Osteoblast (primary cell): ENCODE data around the gene CALML5. TPM values are rescaled to one million over a fixed set of nuclear protein-coding genes. Genes with fewer than 3 reads are reported as not detected.

Experiments used
- DNase-seq: peaks from one replicate; pipeline ENCODE4 v3.0.0; 2011; ENCODE audit warnings: low spot score, mixed read lengths; ENCODE audit not compliant: insufficient read length; ENCODE audit errors: missing footprints
- H2AFZ ChIP-seq: 2 replicates; pipeline ENCODE4 v1.6.0; 2011; ENCODE audit warnings: mild to moderate bottlenecking, low read length
- H3K27ac ChIP-seq: 2 replicates; pipeline ENCODE4 v1.5.1; 2011; ENCODE audit warnings: mild to moderate bottlenecking, low read depth, low read length, moderate library complexity
- H3K27me3 ChIP-seq: 2 replicates; pipeline ENCODE4 v1.6.0; 2012; ENCODE audit warnings: mild to moderate bottlenecking, control low read depth, inconsistent platforms, low read length, moderate library complexity; ENCODE audit not compliant: insufficient read depth
- H3K36me3 ChIP-seq: 2 replicates; pipeline ENCODE4 v1.5.1; 2011; ENCODE audit warnings: mild to moderate bottlenecking, low read length, control low read depth, moderate library complexity; ENCODE audit not compliant: insufficient read depth
- H3K4me1 ChIP-seq: 2 replicates; pipeline ENCODE4 v1.5.1; 2011; ENCODE audit warnings: mild to moderate bottlenecking, low read length, control low read depth, moderate library complexity; ENCODE audit not compliant: insufficient read depth
- H3K4me2 ChIP-seq: 2 replicates; pipeline ENCODE4 v1.6.0; 2011; ENCODE audit warnings: mild to moderate bottlenecking, low read length; ENCODE audit not compliant: insufficient read depth
- H3K4me3 ChIP-seq: fragments of 200-600 bp; sonication (generic); 3 replicates; pipeline ENCODE4 v1.5.1; 2012; ENCODE audit warnings: mild to moderate bottlenecking, low read length, inconsistent platforms; ENCODE audit not compliant: insufficient read depth
- H3K79me2 ChIP-seq: 2 replicates; pipeline ENCODE4 v1.6.0; 2012; ENCODE audit warnings: mild to moderate bottlenecking, low read length, control low read depth, inconsistent platforms; ENCODE audit not compliant: insufficient read depth
- H3K9me3 ChIP-seq: 2 replicates; pipeline ENCODE4 v1.5.1; 2011; ENCODE audit warnings: low read depth, low read length, control low read depth
- H4K20me1 ChIP-seq: 2 replicates; pipeline ENCODE4 v1.6.0; 2012; ENCODE audit warnings: mild to moderate bottlenecking, low read length, control low read depth; ENCODE audit not compliant: insufficient read depth
- CTCF ChIP-seq: IDR thresholded peaks from 2 replicates; pipeline ENCODE4 v1.5.1; 2011; ENCODE audit warnings: mild to moderate bottlenecking, low read depth, low read length, moderate library complexity; ENCODE audit errors: extremely low read depth
- total RNA-seq: library from RNA; depleted of rRNA; stranded (reverse); fragments of >200 nt; gene quantifications from 2 replicates; pipeline ENCODE4 v1.2.3, GENCODE V29; 2012

CALML5 gene
- total RNA-seq, 1 donor: not detected

- H3K27me3 ChIP-seq: no peaks in the 10 kb centered on the region
- no peak overlapping the region for H3K4me3 ChIP-seq
- H2AFZ ChIP-seq: peak overlapping the region; percentile 84
- H3K79me2 ChIP-seq: no peaks in the 10 kb centered on the region
- H3K27ac ChIP-seq: peak overlapping the region; percentile 90
- peak; percentile 93 for DNase-seq
- no peak for TF ChIP-seq CTCF
- H4K20me1 ChIP-seq: no peaks in the 10 kb centered on the region
- no peaks in the 10 kb centered on the region for H3K9me3 ChIP-seq
- H3K4me2 ChIP-seq: peak overlapping the region; percentile 76
- H3K36me3 ChIP-seq: no peaks in the 10 kb centered on the region
- peaks cover 57% of the 10 kb centered on the region for H3K4me1 ChIP-seq
Measured at GRCh38 chr10:5546891-5547680, 47.7 kb upstream of the CALML5 start.

- Histone ChIP-seq H3K4me2 (peak overlapping the region; percentile 43), H3K79me2 (no peaks in the 10 kb centered on the region), H3K4me1 (peaks cover 47% of the 10 kb centered on the region), H3K4me3 (peak overlapping the region; percentile 22), H2AFZ (peak overlapping the region; percentile 68), H3K27ac (peak overlapping the region; percentile 90), H3K9me3 (no peaks in the 10 kb centered on the region), H3K36me3 (no peaks in the 10 kb centered on the region), H4K20me1 (no peaks in the 10 kb centered on the region), H3K27me3 (no peaks in the 10 kb centered on the region)
- peak; percentile 98 for DNase-seq
- no peak for TF ChIP-seq CTCF
Measured at GRCh38 chr10:5545778-5546710, 46.7 kb upstream of the CALML5 start.

GRCh38 chr10:5545426-5545777, 46.0 kb upstream of the CALML5 start:
- no peak overlapping the region for H3K4me2 ChIP-seq
- no peaks in the 10 kb centered on the region for H3K79me2 ChIP-seq
- H3K36me3 ChIP-seq: no peaks in the 10 kb centered on the region
- no peak for TF ChIP-seq CTCF
- peak overlapping the region; percentile 22 for H3K4me3 ChIP-seq
- H3K4me1 ChIP-seq: peaks cover 45% of the 10 kb centered on the region
- H3K9me3 ChIP-seq: no peaks in the 10 kb centered on the region
- DNase-seq: peak; percentile 58
- peak overlapping the region; percentile 90 for H3K27ac ChIP-seq
- H4K20me1 ChIP-seq: no peaks in the 10 kb centered on the region
- no peak overlapping the region for H2AFZ ChIP-seq
- no peaks in the 10 kb centered on the region for H3K27me3 ChIP-seq

GRCh38 chr10:5545011-5545410, 45.6 kb upstream of the CALML5 start:
- H3K36me3 ChIP-seq: no peaks in the 10 kb centered on the region
- H2AFZ ChIP-seq: no peak overlapping the region
- no peak for TF ChIP-seq CTCF
- no peaks in the 10 kb centered on the region for H3K9me3 ChIP-seq
- no peaks in the 10 kb centered on the region for H4K20me1 ChIP-seq
- H3K27me3 ChIP-seq: no peaks in the 10 kb centered on the region
- no peak overlapping the region for H3K4me3 ChIP-seq
- no peak overlapping the region for H3K4me2 ChIP-seq
- peaks cover 45% of the 10 kb centered on the region for H3K4me1 ChIP-seq
- peak; percentile 66 for DNase-seq
- H3K79me2 ChIP-seq: no peaks in the 10 kb centered on the region
- H3K27ac ChIP-seq: no peak overlapping the region
